Panc1 (cell line): ENCODE data around the gene ATF3. TPM values are rescaled to one million over a fixed set of nuclear protein-coding genes. Genes with fewer than 3 reads are reported as not detected.

Source experiments
- ATAC-seq: fragments of 200-7000 bp; cut with Tn5 transposase; 2 replicates; pipeline ENCODE4 v1.9.1; 2020; ENCODE audit warnings: mild to moderate bottlenecking, moderate library complexity
- BruUV-seq: library from RNA; stranded (reverse); fragments of 400-500 nt; replicated peaks from 2 replicates; lab custom pipeline; 2021; lab: Mats Ljungman, UMichigan
- CTCF ChIA-PET: fragments of 300-600 bp; sonication (Branson Sonifier 250); formaldehyde crosslinking; loops from one replicate; lab custom pipeline; 2022; ENCODE audit warnings: antibody characterized with exemption; lab: Charles Lee
- POLR2A ChIA-PET: fragments of 300-600 bp; sonication (Branson Sonifier 250); formaldehyde crosslinking; loops from one replicate; lab custom pipeline; 2022; ENCODE audit warnings: antibody characterized with exemption; lab: Charles Lee
- DNase-seq: peaks from one replicate; pipeline ENCODE4 v3.0.0-alpha.2; 2010; ENCODE audit warnings: low read depth, low spot score
- H3K27ac ChIP-seq: 2 replicates; pipeline ENCODE4 v1.5.1; 2011; ENCODE audit warnings: mild to moderate bottlenecking, low read length, inconsistent platforms
- H3K27me3 ChIP-seq: fragments of 200-500 bp; sonication (Bioruptor generic); 2 replicates; pipeline ENCODE4 v1.6.0; 2014; ENCODE audit warnings: low read length, inconsistent platforms; ENCODE audit not compliant: control insufficient read depth, insufficient read depth
- H3K36me3 ChIP-seq: fragments of 200-500 bp; sonication (Bioruptor generic); 2 replicates; pipeline ENCODE4 v1.5.1; 2014; ENCODE audit warnings: inconsistent platforms, mild to moderate bottlenecking, low read length, moderate library complexity; ENCODE audit not compliant: control insufficient read depth, insufficient read depth
- H3K4me1 ChIP-seq: 2 replicates; pipeline ENCODE4 v1.5.1; 2011; ENCODE audit warnings: inconsistent platforms, mild to moderate bottlenecking, low read length, moderate library complexity; ENCODE audit not compliant: control insufficient read depth, insufficient read depth
- H3K4me3 ChIP-seq, 2 experiments: 2 replicates each; pipeline ENCODE4 v1.5.1; 2011 to 2012; ENCODE audit warnings: low read depth in 2 of 2, low read length in 2 of 2, mild to moderate bottlenecking in 2 of 2, inconsistent platforms in 1 of 2, moderate library complexity in 1 of 2
- H3K9me3 ChIP-seq: fragments of 200-500 bp; sonication (Bioruptor generic); 2 replicates; pipeline ENCODE4 v1.5.1; 2014; ENCODE audit warnings: low read depth, mild to moderate bottlenecking, inconsistent platforms, low read length, moderate library complexity; ENCODE audit not compliant: control insufficient read depth, insufficient read depth
- POLR2AphosphoS5 ChIP-seq: IDR thresholded peaks from 2 replicates; pipeline ENCODE4 v1.6.1; 2012; ENCODE audit warnings: mild to moderate bottlenecking, low read depth, low read length, moderate library complexity
- SIN3A ChIP-seq: IDR thresholded peaks from 2 replicates; pipeline ENCODE4 v1.6.1; 2012; ENCODE audit warnings: low read depth, mild to moderate bottlenecking, low read length, moderate library complexity, borderline replicate concordance; ENCODE audit not compliant: insufficient read depth
- TCF7L2 ChIP-seq: IDR thresholded peaks from 2 replicates; pipeline ENCODE4 v1.6.1; 2011; ENCODE audit warnings: mild to moderate bottlenecking, low read depth, low read length, inconsistent platforms
- in situ Hi-C: cut with HindIII; loops from 2 replicates; pipeline ENCODE4 v1.10.0; 2016; ENCODE audit warnings: low sequenced_read_pairs, low pct_unique_long_range_greater_than_20kb
- intact Hi-C: fragments of 100-400 bp; cut with micrococcal nuclease; formaldehyde crosslinking; loops from one replicate; pipeline ENCODE4 v1.10.0; 2022; ENCODE audit not compliant: unreplicated experiment
- total RNA-seq: library from RNA; stranded (reverse); gene quantifications from one replicate; pipeline ENCODE4 v1.2.1, GENCODE V29; 2021; ENCODE audit not compliant: unreplicated experiment
- TF ChIP-seq, protein P1 (sequence below): fragments of 450-650 bp; IDR thresholded peaks from 2 replicates; pipeline ENCODE4 v1.5.1; 2017; ENCODE audit warnings: mild to moderate bottlenecking
- TF ChIP-seq, protein P2 (sequence below), 2 experiments: IDR thresholded peaks; 2 replicates each; pipeline ENCODE4 v1.6.1; 2011 to 2012; ENCODE audit warnings: low read depth in 2 of 2, control low read depth in 1 of 2, low read length in 1 of 2, mild to moderate bottlenecking in 1 of 2, moderate library complexity in 1 of 2; ENCODE audit not compliant: insufficient read depth in 1 of 2

The ATF3 gene
- total RNA-seq, 1 experiment from 2014 or later: 13.3 TPM

DNA sequence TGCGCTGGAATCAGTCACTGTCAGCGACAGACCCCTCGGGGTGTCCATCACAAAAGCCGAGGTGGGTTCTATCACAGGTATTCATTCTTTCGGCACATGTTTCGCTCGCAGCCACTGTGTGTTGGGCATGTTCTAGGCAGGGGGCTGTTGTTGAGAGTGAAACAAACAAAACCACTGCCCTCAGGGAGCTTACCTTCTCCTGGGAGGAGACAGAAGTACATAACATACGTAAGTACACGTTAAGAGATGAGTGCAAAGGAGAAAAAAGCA is 6.6 kb downstream of the ATF3 start:
- TF ChIP-seq TCF7L2 (no peak), SIN3A (no peak), POLR2AphosphoS5 (no peak)
- TF ChIP-seq, protein P1, sequence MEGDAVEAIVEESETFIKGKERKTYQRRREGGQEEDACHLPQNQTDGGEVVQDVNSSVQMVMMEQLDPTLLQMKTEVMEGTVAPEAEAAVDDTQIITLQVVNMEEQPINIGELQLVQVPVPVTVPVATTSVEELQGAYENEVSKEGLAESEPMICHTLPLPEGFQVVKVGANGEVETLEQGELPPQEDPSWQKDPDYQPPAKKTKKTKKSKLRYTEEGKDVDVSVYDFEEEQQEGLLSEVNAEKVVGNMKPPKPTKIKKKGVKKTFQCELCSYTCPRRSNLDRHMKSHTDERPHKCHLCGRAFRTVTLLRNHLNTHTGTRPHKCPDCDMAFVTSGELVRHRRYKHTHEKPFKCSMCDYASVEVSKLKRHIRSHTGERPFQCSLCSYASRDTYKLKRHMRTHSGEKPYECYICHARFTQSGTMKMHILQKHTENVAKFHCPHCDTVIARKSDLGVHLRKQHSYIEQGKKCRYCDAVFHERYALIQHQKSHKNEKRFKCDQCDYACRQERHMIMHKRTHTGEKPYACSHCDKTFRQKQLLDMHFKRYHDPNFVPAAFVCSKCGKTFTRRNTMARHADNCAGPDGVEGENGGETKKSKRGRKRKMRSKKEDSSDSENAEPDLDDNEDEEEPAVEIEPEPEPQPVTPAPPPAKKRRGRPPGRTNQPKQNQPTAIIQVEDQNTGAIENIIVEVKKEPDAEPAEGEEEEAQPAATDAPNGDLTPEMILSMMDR: no peak
- TF ChIP-seq, protein P2, sequence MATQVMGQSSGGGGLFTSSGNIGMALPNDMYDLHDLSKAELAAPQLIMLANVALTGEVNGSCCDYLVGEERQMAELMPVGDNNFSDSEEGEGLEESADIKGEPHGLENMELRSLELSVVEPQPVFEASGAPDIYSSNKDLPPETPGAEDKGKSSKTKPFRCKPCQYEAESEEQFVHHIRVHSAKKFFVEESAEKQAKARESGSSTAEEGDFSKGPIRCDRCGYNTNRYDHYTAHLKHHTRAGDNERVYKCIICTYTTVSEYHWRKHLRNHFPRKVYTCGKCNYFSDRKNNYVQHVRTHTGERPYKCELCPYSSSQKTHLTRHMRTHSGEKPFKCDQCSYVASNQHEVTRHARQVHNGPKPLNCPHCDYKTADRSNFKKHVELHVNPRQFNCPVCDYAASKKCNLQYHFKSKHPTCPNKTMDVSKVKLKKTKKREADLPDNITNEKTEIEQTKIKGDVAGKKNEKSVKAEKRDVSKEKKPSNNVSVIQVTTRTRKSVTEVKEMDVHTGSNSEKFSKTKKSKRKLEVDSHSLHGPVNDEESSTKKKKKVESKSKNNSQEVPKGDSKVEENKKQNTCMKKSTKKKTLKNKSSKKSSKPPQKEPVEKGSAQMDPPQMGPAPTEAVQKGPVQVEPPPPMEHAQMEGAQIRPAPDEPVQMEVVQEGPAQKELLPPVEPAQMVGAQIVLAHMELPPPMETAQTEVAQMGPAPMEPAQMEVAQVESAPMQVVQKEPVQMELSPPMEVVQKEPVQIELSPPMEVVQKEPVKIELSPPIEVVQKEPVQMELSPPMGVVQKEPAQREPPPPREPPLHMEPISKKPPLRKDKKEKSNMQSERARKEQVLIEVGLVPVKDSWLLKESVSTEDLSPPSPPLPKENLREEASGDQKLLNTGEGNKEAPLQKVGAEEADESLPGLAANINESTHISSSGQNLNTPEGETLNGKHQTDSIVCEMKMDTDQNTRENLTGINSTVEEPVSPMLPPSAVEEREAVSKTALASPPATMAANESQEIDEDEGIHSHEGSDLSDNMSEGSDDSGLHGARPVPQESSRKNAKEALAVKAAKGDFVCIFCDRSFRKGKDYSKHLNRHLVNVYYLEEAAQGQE (IDR thresholded peaks at IDR 0.05; ENCODE audit: insufficient read depth in 1 of 2, low read depth in 2 of 2, low read length in 1 of 2): no peak
- Histone ChIP-seq H3K27ac (no peak overlapping the region), H3K27me3 (no peaks in the 10 kb centered on the region), H3K36me3 (no peaks in the 10 kb centered on the region), H3K4me3 (no peak overlapping the region), H3K9me3 (no peaks in the 10 kb centered on the region), H3K4me1 (peaks cover 3% of the 10 kb centered on the region)
- DNase-seq (no peak), ATAC-seq (no peak)
- in situ Hi-C loops: no loop called here
- CTCF ChIA-PET: no interaction called here
- intact Hi-C loops: no loop called here
- POLR2A ChIA-PET: interaction anchor here (0.7 kb wide), 1 partner anchor 955 kb away, joined by 4 read pairs; no protein-coding TSS in a partner anchor
- no TSS peak for BruUV-seq

DNA sequence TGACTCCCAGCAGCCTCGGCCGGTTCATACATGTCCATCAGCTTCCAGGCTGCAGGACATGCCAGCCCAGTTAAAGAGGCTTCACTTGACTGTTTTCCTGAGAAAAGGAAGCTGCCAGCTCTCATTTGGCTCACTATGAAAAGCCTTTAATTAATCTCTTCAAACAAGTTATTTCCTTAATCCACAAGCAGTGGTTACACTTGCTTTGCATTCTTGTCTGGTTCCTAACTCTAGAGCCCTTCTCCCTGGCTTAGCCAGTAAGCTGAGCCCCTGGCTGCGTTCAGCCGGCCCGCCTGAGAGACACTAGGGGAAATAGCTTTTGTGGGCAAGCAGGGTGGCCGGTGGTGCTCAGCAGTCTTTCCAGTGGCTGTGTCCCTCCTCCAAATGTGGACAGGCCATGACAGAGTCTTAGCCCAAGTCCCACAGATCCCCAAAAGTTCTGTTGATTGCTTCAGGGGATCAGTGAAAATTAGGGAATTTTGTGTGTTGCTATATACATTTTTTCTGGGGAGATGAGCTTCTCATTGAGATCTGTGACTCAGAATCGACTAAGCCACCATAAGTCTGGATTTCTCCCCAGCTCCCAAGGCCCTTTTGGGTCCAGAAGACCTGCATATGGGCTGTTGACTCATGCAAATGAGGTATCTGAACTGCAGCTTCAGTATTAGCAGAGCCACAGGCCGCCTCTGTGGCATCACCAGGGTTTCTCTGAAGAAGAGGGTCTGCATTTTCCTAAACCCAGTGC is 10.1 kb downstream of the ATF3 start:
- H3K27me3 ChIP-seq: no peaks in the 10 kb centered on the region
- in situ Hi-C loops (no loop called here), intact Hi-C loops (no loop called here)
- H3K27ac ChIP-seq: no peak overlapping the region
- H3K4me3 ChIP-seq: no peak overlapping the region
- no peak for TF ChIP-seq POLR2AphosphoS5
- TF ChIP-seq, protein P1: no peak
- TF ChIP-seq SIN3A: no peak
- TF ChIP-seq, protein P2 (IDR thresholded peaks at IDR 0.05; ENCODE audit: insufficient read depth in 1 of 2, low read depth in 2 of 2, low read length in 1 of 2): no peak
- no peak for TF ChIP-seq TCF7L2
- no peak for DNase-seq
- no peaks in the 10 kb centered on the region for H3K36me3 ChIP-seq
- no peaks in the 10 kb centered on the region for H3K4me1 ChIP-seq
- H3K9me3 ChIP-seq: no peaks in the 10 kb centered on the region
- ChIA-PET POLR2A (interaction anchor here (0.5 to 0.6 kb wide), 2 partner anchors 173 to 1255 kb away, joined by 4 to 6 read pairs; partner anchors contain the start of gene NSL1), CTCF (no interaction called here)
- BruUV-seq: no TSS peak
- ATAC-seq: no peak
